Left ventricle myocardium inferior (tissue), 1 donor: ENCODE data around the gene FOCAD. TPM values are rescaled to one million over a fixed set of nuclear protein-coding genes. Genes with fewer than 3 reads are reported as not detected.

ENCODE experiments used
- DNase-seq: peaks from one replicate; pipeline ENCODE4 v3.0.0-alpha.2; 2020
- H3K27ac ChIP-seq: fragments of 200-600 bp; replicated peaks from 2 replicates; pipeline ENCODE4 v1.8.0; 2021
- H3K27me3 ChIP-seq: fragments of 200-600 bp; 2 replicates; pipeline ENCODE4 v1.8.0; 2021; ENCODE audit warnings: low read depth
- H3K36me3 ChIP-seq: fragments of 200-600 bp; 2 replicates; pipeline ENCODE4 v1.8.0; 2021
- H3K4me1 ChIP-seq: fragments of 200-600 bp; 2 replicates; pipeline ENCODE4 v1.8.0; 2021
- H3K4me3 ChIP-seq: fragments of 200-600 bp; 2 replicates; pipeline ENCODE4 v1.8.0; 2021; ENCODE audit warnings: mild to moderate bottlenecking, moderate library complexity
- H3K9me3 ChIP-seq: fragments of 200-600 bp; replicated peaks from 2 replicates; pipeline ENCODE4 v1.8.0; 2021
- CTCF ChIP-seq: fragments of 200-600 bp; IDR thresholded peaks from 2 replicates; pipeline ENCODE4 v1.8.0; 2021; ENCODE audit warnings: antibody characterized with exemption, mild to moderate bottlenecking, borderline replicate concordance
- intact Hi-C: fragments of 100-400 bp; cut with micrococcal nuclease; formaldehyde crosslinking; loops from one replicate; pipeline ENCODE4 v1.11.0; 2022
- total RNA-seq: library from RNA; stranded (reverse); fragmentation: NEBNext Ultra II Directional; extraction: Animal tissue kit (Norgen Biotek cat#: 25700); gene quantifications from one replicate; pipeline ENCODE4 v1.2.1, GENCODE V29; 2021
- donor health status: DM: no; HTN: yes; CAD: no; lungs with severe emphysema.

Gene FOCAD
- total RNA-seq, 1 donor from 2014 or later: 29.0 TPM

GRCh38 chr9:20904995-20905394 lies 220.9 kb downstream of the FOCAD start:
- no peak for TF ChIP-seq CTCF
- no peaks in the 10 kb centered on the region for H3K9me3 ChIP-seq
- H3K27me3 ChIP-seq: no peaks in the 10 kb centered on the region
- H3K36me3 ChIP-seq: no peaks in the 10 kb centered on the region
- no peak overlapping the region for H3K4me3 ChIP-seq
- no peak overlapping the region for H3K27ac ChIP-seq
- intact Hi-C loops: no loop called here
- no peaks in the 10 kb centered on the region for H3K4me1 ChIP-seq
- DNase-seq: no peak

GRCh38 chr9:20906326-20906725 lies 222.3 kb downstream of the FOCAD start:
- no peak for TF ChIP-seq CTCF
- Histone ChIP-seq H3K4me3 (no peak overlapping the region), H3K4me1 (no peaks in the 10 kb centered on the region), H3K9me3 (no peaks in the 10 kb centered on the region), H3K27me3 (no peaks in the 10 kb centered on the region), H3K27ac (no peak overlapping the region), H3K36me3 (no peaks in the 10 kb centered on the region)
- intact Hi-C loops: no loop called here
- no peak for DNase-seq

GRCh38 chr9:20908461-20908860 lies 224.4 kb downstream of the FOCAD start:
- H3K4me1 ChIP-seq: no peaks in the 10 kb centered on the region
- H3K27me3 ChIP-seq: no peaks in the 10 kb centered on the region
- H3K36me3 ChIP-seq: peaks cover 4% of the 10 kb centered on the region
- no peak overlapping the region for H3K4me3 ChIP-seq
- intact Hi-C loops: no loop called here
- H3K9me3 ChIP-seq: no peaks in the 10 kb centered on the region
- no peak overlapping the region for H3K27ac ChIP-seq
- DNase-seq: no peak
- TF ChIP-seq CTCF: no peak

GRCh38 chr9:20914556-20914955 lies 230.5 kb downstream of the FOCAD start:
- Histone ChIP-seq H3K27me3 (no peaks in the 10 kb centered on the region), H3K4me3 (no peak overlapping the region), H3K27ac (no peak overlapping the region), H3K9me3 (no peaks in the 10 kb centered on the region), H3K4me1 (no peaks in the 10 kb centered on the region), H3K36me3 (peaks cover 44% of the 10 kb centered on the region)
- DNase-seq: no peak
- TF ChIP-seq CTCF: no peak
- intact Hi-C loops: no loop called here

GRCh38 chr9:20921362-20921761 lies 237.3 kb downstream of the FOCAD start:
- H3K27ac ChIP-seq: no peak overlapping the region
- no peak overlapping the region for H3K4me3 ChIP-seq
- intact Hi-C loops: no loop called here
- H3K27me3 ChIP-seq: no peaks in the 10 kb centered on the region
- no peak for TF ChIP-seq CTCF
- H3K36me3 ChIP-seq: peaks cover 33% of the 10 kb centered on the region
- H3K4me1 ChIP-seq: no peaks in the 10 kb centered on the region
- no peak for DNase-seq
- H3K9me3 ChIP-seq: no peaks in the 10 kb centered on the region
